Stimulated activated CD4-positive, alpha-beta T cell treated with anti-CD3 and anti-CD28 coated beads, Interleukin-1b, Interleukin-23, amount 100 ng/mL, for 48 hours (primary cell): ENCODE measurements around the gene OFD1.
"Not testable (repeated sequence)": the region's sequence is repeated elsewhere in the genome, so short reads cannot be mapped to it uniquely, and the experiment has no call there.

Experiments
- DNase-seq: peaks from one replicate; pipeline ENCODE4 v3.0.0-alpha.2; 2020

The OFD1 gene

GRCh38 chrX:13702111-13702789 is 32.3 kb upstream of the OFD1 start:
- no peak for DNase-seq

GRCh38 chrX:13703135-13703534 is 31.4 kb upstream of the OFD1 start:
- no peak for DNase-seq

- no peak for DNase-seq
Observed at GRCh38 chrX:13703589-13703988, 31.0 kb upstream of the OFD1 start.

- DNase-seq, result no peak
Observed at GRCh38 chrX:13711141-13711540, 23.4 kb upstream of the OFD1 start.

- no peak for DNase-seq
Observed at GRCh38 chrX:13716455-13716854, 18.1 kb upstream of the OFD1 start.

GRCh38 chrX:13716905-13717304 is 17.6 kb upstream of the OFD1 start:
- no peak for DNase-seq

- DNase-seq, result no peak
Observed at GRCh38 chrX:13717700-13718472, 16.7 kb upstream of the OFD1 start.

- DNase-seq, result no peak
Observed at GRCh38 chrX:13719192-13719856, 15.2 kb upstream of the OFD1 start.

GRCh38 chrX:13721371-13721770 is 13.2 kb upstream of the OFD1 start:
- DNase-seq, result no peak

GRCh38 chrX:13721819-13722519 is 12.6 kb upstream of the OFD1 start:
- no peak for DNase-seq

- DNase-seq, result peak; percentile 52
Observed at GRCh38 chrX:13724878-13725277, 9.7 kb upstream of the OFD1 start.

- not testable (repeated sequence) for DNase-seq
Observed at GRCh38 chrX:13726583-13726982, 8.0 kb upstream of the OFD1 start.

- not testable (repeated sequence) for DNase-seq
Observed at GRCh38 chrX:13730523-13730922, 4.0 kb upstream of the OFD1 start.

- no peak for DNase-seq
Observed at GRCh38 chrX:13732246-13733067, 2.1 kb upstream of the OFD1 start.

GRCh38 chrX:13733506-13733905 is 1.0 kb upstream of the OFD1 start:
- DNase-seq, result no peak

GRCh38 chrX:13741695-13742094 is 7.1 kb downstream of the OFD1 start:
- DNase-seq, result no peak

- DNase-seq, result peak; percentile 53
Observed at GRCh38 chrX:13742397-13743176, 8.0 kb downstream of the OFD1 start.

GRCh38 chrX:13747836-13748235 is 13.3 kb downstream of the OFD1 start:
- DNase-seq, result no peak

GRCh38 chrX:13748486-13748885 is 13.9 kb downstream of the OFD1 start:
- no peak for DNase-seq

GRCh38 chrX:13750204-13750603 is 15.7 kb downstream of the OFD1 start:
- no peak for DNase-seq

- DNase-seq, result no peak
Observed at GRCh38 chrX:13750812-13751211, 16.3 kb downstream of the OFD1 start.

- no peak for DNase-seq
Observed at GRCh38 chrX:13752141-13752540, 17.6 kb downstream of the OFD1 start.
